Keratinocyte (primary cell): ENCODE data around the gene SPATS2. TPM values are rescaled to one million over a fixed set of nuclear protein-coding genes. Genes with fewer than 3 reads are reported as not detected.

ENCODE experiments used
- DNase-seq: peaks from one replicate; pipeline ENCODE4 v3.0.0-alpha.2; 2011; ENCODE audit warnings: low read depth, missing footprints, low spot score
- FAIRE-seq: peaks from 2 replicates; lab custom pipeline; 2011; peaks lifted over from hg19 to GRCh38; lab: Jason Lieb, UNC
- H2AFZ ChIP-seq: 2 replicates; pipeline ENCODE4 v1.6.0; 2012; ENCODE audit warnings: low read length, control low read depth, inconsistent platforms; ENCODE audit not compliant: control insufficient read depth
- H3K27ac ChIP-seq: 2 replicates; pipeline ENCODE4 v1.5.1; 2011; ENCODE audit warnings: low read length; ENCODE audit not compliant: control insufficient read depth, insufficient read depth
- H3K27me3 ChIP-seq: 3 replicates; pipeline ENCODE4 v1.6.0; 2011; ENCODE audit warnings: low read length; ENCODE audit not compliant: control insufficient read depth, insufficient read depth; ENCODE audit errors: extremely low read depth
- H3K36me3 ChIP-seq, 2 experiments: 2 replicates in 1 of 2; 3 replicates in 1 of 2; pipeline ENCODE4 v1.5.1; 2011; ENCODE audit warnings: low read length in 2 of 2, mild to moderate bottlenecking in 1 of 2; ENCODE audit not compliant: control insufficient read depth in 2 of 2, insufficient read depth in 2 of 2; ENCODE audit errors: extremely low read depth in 1 of 2
- H3K4me1 ChIP-seq: 3 replicates; pipeline ENCODE4 v1.5.1; 2011; ENCODE audit warnings: low read length; ENCODE audit not compliant: control insufficient read depth, insufficient read depth; ENCODE audit errors: extremely low read depth
- H3K4me2 ChIP-seq: 3 replicates; pipeline ENCODE4 v1.6.0; 2011; ENCODE audit warnings: low read depth, low read length; ENCODE audit not compliant: control insufficient read depth, insufficient read depth; ENCODE audit errors: extremely low read depth
- H3K4me3 ChIP-seq, 3 experiments: fragments of 200-600 bp in 1 of 3; sonication (generic) in 1 of 3; 2 replicates in 2 of 3; 3 replicates in 1 of 3; pipeline ENCODE4 v1.5.1; 2011 to 2016; ENCODE audit warnings: low read length in 3 of 3, mild to moderate bottlenecking in 3 of 3, control low read depth in 2 of 3, inconsistent platforms in 1 of 3, low read depth in 1 of 3, mixed read lengths in 1 of 3, mixed run types in 1 of 3, moderate library complexity in 1 of 3; ENCODE audit not compliant: control insufficient read depth in 2 of 3, insufficient read depth in 2 of 3; ENCODE audit errors: extremely low read depth in 1 of 3
- H3K79me2 ChIP-seq: 2 replicates; pipeline ENCODE4 v1.6.0; 2012; ENCODE audit warnings: low read length; ENCODE audit not compliant: control insufficient read depth, insufficient read depth
- H3K9ac ChIP-seq: 3 replicates; pipeline ENCODE4 v1.6.0; 2011; ENCODE audit warnings: low read length; ENCODE audit not compliant: control insufficient read depth, insufficient read depth; ENCODE audit errors: extremely low read depth
- H3K9me1 ChIP-seq: 3 replicates; pipeline ENCODE4 v1.6.0; 2011; ENCODE audit warnings: low read length; ENCODE audit not compliant: control insufficient read depth, insufficient read depth; ENCODE audit errors: extremely low read depth
- H3K9me3 ChIP-seq: 2 replicates; pipeline ENCODE4 v1.5.1; 2012; ENCODE audit warnings: low read depth, low read length; ENCODE audit not compliant: control insufficient read depth
- H4K20me1 ChIP-seq: 3 replicates; pipeline ENCODE4 v1.6.0; 2011; ENCODE audit warnings: low read length; ENCODE audit not compliant: control insufficient read depth, insufficient read depth; ENCODE audit errors: extremely low read depth
- CTCF ChIP-seq, 3 experiments: IDR thresholded peaks in 1 of 3; conservative IDR thresholded peaks in 1 of 3; optimal IDR thresholded peaks in 1 of 3; 2 replicates in 2 of 3; 3 replicates in 1 of 3; pipeline versions ENCODE3 to v1.5.1; 2011; ENCODE audit warnings: low read length in 3 of 3, mild to moderate bottlenecking in 3 of 3, moderate library complexity in 2 of 3, control low read depth in 1 of 3, inconsistent platforms in 1 of 3; ENCODE audit not compliant: insufficient read depth in 2 of 3; ENCODE audit errors: extremely low read depth in 1 of 3
- EZH2 ChIP-seq: IDR thresholded peaks from one replicate; pipeline ENCODE4 v1.6.1; 2012; ENCODE audit warnings: inconsistent platforms, mild to moderate bottlenecking, low read length, moderate library complexity
- dilution Hi-C: fragments of 300-500 bp; cut with MboI; formaldehyde crosslinking; loops from one replicate; pipeline ENCODE4 v1.7.0; 2020; ENCODE audit warnings: low sequenced_read_pairs; ENCODE audit not compliant: extremely low pct_ligation_motif_present
- polyA plus RNA-seq, 5 experiments: library from polyadenylated mRNA; depleted of rRNA in 3 of 5; stranded (reverse) in 3 of 5; stranded (forward) in 1 of 5; unstranded in 1 of 5; fragments of >200 nt; gene quantifications; 1 replicate in 1 of 5; 2 replicates in 3 of 5; 3 replicates in 1 of 5; pipeline versions ENCODE4 v1.2.1 to v1.2.3, GENCODE V29; 2011 to 2012; ENCODE audit warnings: missing spikeins in 2 of 5, low read depth in 1 of 5, low replicate concordance in 1 of 5

Gene SPATS2
- polyA plus RNA-seq, 1 donor (not counting 4 experiments of a cell fraction or from before 2014, with no cell fraction given), result 47.9 TPM

- no peaks in the 10 kb centered on the region for H4K20me1 ChIP-seq
- H3K4me3 ChIP-seq, result no peak overlapping the region
- no peaks in the 10 kb centered on the region for H3K79me2 ChIP-seq
- dilution Hi-C loops, result no loop called here
- peaks cover 3 to 5% of the 10 kb centered on the region in 2 experiments for H3K36me3 ChIP-seq
- H2AFZ ChIP-seq, result no peak overlapping the region
- TF ChIP-seq CTCF (optimal IDR thresholded peaks at IDR 0.05 in 1 of 3, IDR thresholded peaks at IDR 0.05 in 1 of 3, conservative IDR thresholded peaks at IDR 0.05 in 1 of 3; ENCODE audit: extremely low read depth in 1 of 3, insufficient read depth in 2 of 3, low read length in 3 of 3), result no peak
- no peak for TF ChIP-seq EZH2
- no peak for FAIRE-seq
- no peak overlapping the region for H3K27ac ChIP-seq
- H3K9me1 ChIP-seq, result no peaks in the 10 kb centered on the region
- DNase-seq, result no peak
- H3K4me2 ChIP-seq, result no peak overlapping the region
- H3K9ac ChIP-seq, result no peak overlapping the region
- no peaks in the 10 kb centered on the region for H3K9me3 ChIP-seq
- H3K27me3 ChIP-seq, result peaks cover 51% of the 10 kb centered on the region
- peaks cover 19% of the 10 kb centered on the region for H3K4me1 ChIP-seq
These were observed 185.6 kb downstream of the SPATS2 start for GRCh38 chr12:49552899-49553298.

GRCh38 chr12:49553512-49554088, 186.3 kb downstream of the SPATS2 start:
- Histone ChIP-seq H3K4me2 (no peak overlapping the region), H4K20me1 (no peaks in the 10 kb centered on the region), H3K27ac (no peak overlapping the region), H3K4me3 (no peak overlapping the region), H3K4me1 (peaks cover 12% of the 10 kb centered on the region), H3K9me1 (no peaks in the 10 kb centered on the region), H3K27me3 (peaks cover 44% of the 10 kb centered on the region), H3K9ac (no peak overlapping the region), H2AFZ (no peak overlapping the region), H3K9me3 (no peaks in the 10 kb centered on the region), H3K36me3 (peaks cover 5 to 6% of the 10 kb centered on the region in 2 experiments), H3K79me2 (no peaks in the 10 kb centered on the region)
- FAIRE-seq, result peak; percentile 78
- no peak for DNase-seq
- dilution Hi-C loops, result no loop called here
- no peak for TF ChIP-seq EZH2
- TF ChIP-seq CTCF (optimal IDR thresholded peaks at IDR 0.05 in 1 of 3, IDR thresholded peaks at IDR 0.05 in 1 of 3, conservative IDR thresholded peaks at IDR 0.05 in 1 of 3; ENCODE audit: extremely low read depth in 1 of 3, insufficient read depth in 2 of 3, low read length in 3 of 3), result peak; percentile 72 to 88 (median 72)
